Measurements from ENCODE around the gene WNT7A.

DNA sequence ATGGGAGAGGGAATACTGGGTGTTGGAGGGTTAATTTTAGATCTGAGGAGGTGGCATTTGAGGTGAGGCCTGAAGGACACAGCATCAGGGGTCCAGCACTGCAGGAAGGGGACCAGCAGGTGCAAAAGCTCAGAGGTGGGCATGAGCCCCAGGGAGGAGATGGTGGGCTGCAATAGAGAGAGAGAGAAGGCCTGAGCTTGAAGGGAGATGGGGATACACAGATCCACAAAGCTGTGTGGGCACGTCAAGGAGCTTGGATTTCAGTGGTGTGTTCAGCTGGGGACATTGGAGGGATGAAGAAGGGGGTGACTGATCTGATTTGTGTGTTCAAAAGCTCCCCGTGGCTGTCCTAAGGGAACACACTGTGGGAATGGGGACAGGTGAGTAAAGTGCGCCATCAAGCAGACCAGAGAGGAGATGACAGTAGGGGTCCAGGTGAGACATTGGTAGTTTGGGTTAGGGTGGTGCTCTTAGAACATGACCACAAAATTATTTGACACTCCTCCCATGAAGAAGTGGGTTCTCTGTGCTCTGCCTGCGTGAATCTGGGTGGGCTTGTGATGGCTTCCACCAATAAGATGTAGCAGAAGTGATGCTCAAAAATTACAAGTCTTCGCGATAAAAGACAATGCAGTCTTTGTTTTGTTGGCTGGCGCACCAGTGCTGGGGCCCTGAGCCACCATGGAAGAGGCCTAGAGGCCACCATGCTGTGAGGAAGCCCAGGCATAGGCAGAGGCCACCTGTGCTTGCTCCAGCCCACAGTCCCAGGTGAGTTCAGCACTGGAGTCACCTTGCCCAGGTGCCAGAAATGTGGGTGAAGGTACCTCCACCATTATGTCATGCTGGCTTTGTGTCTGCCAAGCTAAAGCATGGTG, 1.9 kb upstream of the WNT7A start:
- TF ChIP-seq, protein P1, sequence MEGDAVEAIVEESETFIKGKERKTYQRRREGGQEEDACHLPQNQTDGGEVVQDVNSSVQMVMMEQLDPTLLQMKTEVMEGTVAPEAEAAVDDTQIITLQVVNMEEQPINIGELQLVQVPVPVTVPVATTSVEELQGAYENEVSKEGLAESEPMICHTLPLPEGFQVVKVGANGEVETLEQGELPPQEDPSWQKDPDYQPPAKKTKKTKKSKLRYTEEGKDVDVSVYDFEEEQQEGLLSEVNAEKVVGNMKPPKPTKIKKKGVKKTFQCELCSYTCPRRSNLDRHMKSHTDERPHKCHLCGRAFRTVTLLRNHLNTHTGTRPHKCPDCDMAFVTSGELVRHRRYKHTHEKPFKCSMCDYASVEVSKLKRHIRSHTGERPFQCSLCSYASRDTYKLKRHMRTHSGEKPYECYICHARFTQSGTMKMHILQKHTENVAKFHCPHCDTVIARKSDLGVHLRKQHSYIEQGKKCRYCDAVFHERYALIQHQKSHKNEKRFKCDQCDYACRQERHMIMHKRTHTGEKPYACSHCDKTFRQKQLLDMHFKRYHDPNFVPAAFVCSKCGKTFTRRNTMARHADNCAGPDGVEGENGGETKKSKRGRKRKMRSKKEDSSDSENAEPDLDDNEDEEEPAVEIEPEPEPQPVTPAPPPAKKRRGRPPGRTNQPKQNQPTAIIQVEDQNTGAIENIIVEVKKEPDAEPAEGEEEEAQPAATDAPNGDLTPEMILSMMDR (IDR thresholded peaks at IDR 0.05), result no peak
- no peak for TF ChIP-seq POLR2A (IDR thresholded peaks at IDR 0.05)

Measured in upper lobe of left lung (tissue), 4 donors.